Mammary epithelial cell (primary cell): ENCODE data around the gene SERTAD1.

Experiments
- CTCF ChIP-seq, 2 donors: IDR thresholded peaks in 1 of 2; conservative IDR thresholded peaks in 1 of 2; 2 replicates each; pipeline ENCODE4 v1.5.1; 2011 to 2012; ENCODE audit warnings: inconsistent platforms in 2 of 2, low read length in 2 of 2, mild to moderate bottlenecking in 2 of 2, control low read depth in 1 of 2, low read depth in 1 of 2; ENCODE audit not compliant: insufficient read depth in 1 of 2; ENCODE audit errors: extremely low read depth in 1 of 2
- EZH2 ChIP-seq: IDR thresholded peaks from 2 replicates; pipeline ENCODE4 v1.6.1; 2012; ENCODE audit warnings: low read length, inconsistent platforms, borderline replicate concordance

GRCh38 chr19:40383668-40384248 is 42.0 kb downstream of the SERTAD1 start:
- TF ChIP-seq CTCF (conservative IDR thresholded peaks at IDR 0.05 in 1 of 2, IDR thresholded peaks at IDR 0.05 in 1 of 2; ENCODE audit: extremely low read depth in 1 of 2, insufficient read depth in 1 of 2, low read depth in 1 of 2, low read length in 2 of 2) (no peak), EZH2 (no peak)
